Transverse colon (tissue), 3 donors: Measurements from ENCODE around the gene SPATC1L.

Experiments
- CTCF ChIP-seq, 5 experiments: fragments of 200-600 bp in 3 of 5; fragments of 450-650 bp in 2 of 5; sonication (generic) in 3 of 5; IDR thresholded peaks; 1 replicate in 2 of 5; 2 replicates in 3 of 5; pipeline ENCODE4 v1.5.1; 2016 to 2017; ENCODE audit warnings: antibody characterized with exemption in 5 of 5, inconsistent platforms in 3 of 5, mild to moderate bottlenecking in 2 of 5, moderate library complexity in 1 of 5
- POLR2A ChIP-seq: fragments of 450-650 bp; IDR thresholded peaks from one replicate; pipeline ENCODE4 v1.6.1; 2016; ENCODE audit warnings: antibody characterized with exemption, mild to moderate bottlenecking, moderate library complexity

GRCh38 chr21:46212721-46213484 is 28.6 kb upstream of the SPATC1L start:
- TF ChIP-seq CTCF (IDR thresholded peaks at IDR 0.05) (no peak), POLR2A (no peak)
